HFF-Myc (cell line): Measurements from ENCODE around the gene EFR3B.
"Not testable (repeated sequence)": the region's sequence is repeated elsewhere in the genome, so short reads cannot be mapped to it uniquely, and the experiment has no call there.

Experiments
- DNase-seq: peaks from one replicate; pipeline ENCODE4 v3.0.0-alpha.2; 2011; ENCODE audit warnings: low read depth; ENCODE audit errors: extremely low read depth
- H3K4me3 ChIP-seq: replicated peaks from 2 replicates; pipeline ENCODE4 v1.5.1; 2011; ENCODE audit warnings: low read depth, mild to moderate bottlenecking, control low read depth, low read length
- TF ChIP-seq, protein P1 (sequence below): IDR thresholded peaks from 2 replicates; pipeline ENCODE4 v1.5.1; 2012; ENCODE audit warnings: mild to moderate bottlenecking, low read depth, low read length, control low read depth; ENCODE audit errors: missing control alignments

The EFR3B gene

GRCh38 chr2:25115902-25116301 lies 74.0 kb downstream of the EFR3B start:
- DNase-seq = no peak
- no peak overlapping the region for H3K4me3 ChIP-seq
- TF ChIP-seq, protein P1, sequence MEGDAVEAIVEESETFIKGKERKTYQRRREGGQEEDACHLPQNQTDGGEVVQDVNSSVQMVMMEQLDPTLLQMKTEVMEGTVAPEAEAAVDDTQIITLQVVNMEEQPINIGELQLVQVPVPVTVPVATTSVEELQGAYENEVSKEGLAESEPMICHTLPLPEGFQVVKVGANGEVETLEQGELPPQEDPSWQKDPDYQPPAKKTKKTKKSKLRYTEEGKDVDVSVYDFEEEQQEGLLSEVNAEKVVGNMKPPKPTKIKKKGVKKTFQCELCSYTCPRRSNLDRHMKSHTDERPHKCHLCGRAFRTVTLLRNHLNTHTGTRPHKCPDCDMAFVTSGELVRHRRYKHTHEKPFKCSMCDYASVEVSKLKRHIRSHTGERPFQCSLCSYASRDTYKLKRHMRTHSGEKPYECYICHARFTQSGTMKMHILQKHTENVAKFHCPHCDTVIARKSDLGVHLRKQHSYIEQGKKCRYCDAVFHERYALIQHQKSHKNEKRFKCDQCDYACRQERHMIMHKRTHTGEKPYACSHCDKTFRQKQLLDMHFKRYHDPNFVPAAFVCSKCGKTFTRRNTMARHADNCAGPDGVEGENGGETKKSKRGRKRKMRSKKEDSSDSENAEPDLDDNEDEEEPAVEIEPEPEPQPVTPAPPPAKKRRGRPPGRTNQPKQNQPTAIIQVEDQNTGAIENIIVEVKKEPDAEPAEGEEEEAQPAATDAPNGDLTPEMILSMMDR = no peak

- no peak for DNase-seq
- H3K4me3 ChIP-seq = no peak overlapping the region
- TF ChIP-seq, protein P1 = no peak
Measured at GRCh38 chr2:25116956-25117355, 75.1 kb downstream of the EFR3B start.

GRCh38 chr2:25119263-25119662 lies 77.4 kb downstream of the EFR3B start:
- H3K4me3 ChIP-seq = no peak overlapping the region
- TF ChIP-seq, protein P1 = no peak
- DNase-seq = no peak

DNA sequence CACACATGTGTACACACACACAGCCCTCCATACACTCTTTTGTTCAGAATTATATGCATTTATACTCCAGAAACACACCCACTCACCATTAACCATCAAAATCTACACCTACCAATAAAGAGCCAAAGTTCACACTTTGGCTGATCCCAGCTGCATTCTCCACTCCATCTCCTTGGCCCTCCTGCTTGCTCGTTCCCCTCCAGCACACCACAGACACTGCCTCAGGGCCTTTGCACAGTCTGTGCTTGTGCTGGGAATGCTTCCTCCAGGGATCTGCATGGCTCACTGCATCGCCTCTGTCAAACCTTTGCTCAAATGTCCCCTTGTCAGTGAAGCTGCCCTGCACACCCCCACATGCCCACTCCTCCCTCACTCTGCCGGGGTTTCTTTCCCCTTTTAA lies 80.5 kb downstream of the EFR3B start:
- TF ChIP-seq, protein P1 = no peak
- H3K4me3 ChIP-seq = no peak overlapping the region
- no peak for DNase-seq

DNA sequence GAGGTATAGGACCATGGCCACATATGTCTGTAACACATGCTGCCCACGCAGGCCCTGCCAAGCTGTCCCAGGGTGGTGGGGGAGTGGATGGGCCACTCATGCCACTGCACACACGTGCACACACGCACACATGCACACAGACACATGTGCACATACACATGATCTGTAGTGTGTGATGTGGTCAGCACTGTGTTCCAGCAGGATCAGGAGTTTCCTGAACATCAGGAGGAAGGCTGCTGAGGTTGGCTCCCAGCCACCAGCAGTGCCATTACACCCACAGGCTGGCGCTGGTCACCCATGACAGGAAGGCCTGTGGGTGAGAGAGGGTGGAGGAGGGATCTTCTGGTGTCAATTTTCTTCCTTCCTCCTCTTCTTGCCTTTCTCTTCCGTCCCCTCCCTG lies 81.8 kb downstream of the EFR3B start:
- TF ChIP-seq, protein P1 = no peak
- H3K4me3 ChIP-seq = no peak overlapping the region
- DNase-seq = no peak

GRCh38 chr2:25125189-25125588 lies 83.3 kb downstream of the EFR3B start:
- no peak overlapping the region for H3K4me3 ChIP-seq
- TF ChIP-seq, protein P1 = no peak
- DNase-seq = no peak

DNA sequence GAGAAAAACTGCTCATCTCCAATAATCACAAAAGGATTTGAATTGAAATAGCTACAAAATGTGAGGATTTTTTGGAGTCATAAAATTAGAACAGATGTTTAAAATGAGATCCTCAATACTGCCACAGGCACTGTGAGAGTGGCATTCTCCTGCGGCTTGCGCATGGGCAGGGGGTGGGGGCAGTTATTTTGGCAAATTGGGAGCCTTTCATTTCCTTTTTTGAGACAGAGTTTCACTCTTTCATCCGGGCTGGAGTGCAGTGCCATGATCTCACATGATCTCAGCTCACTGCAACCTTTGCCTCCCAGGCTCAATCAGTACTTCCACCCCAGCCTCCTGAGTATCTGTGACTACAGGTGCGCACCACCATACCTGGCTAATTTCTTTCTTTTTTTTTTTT lies 84.1 kb downstream of the EFR3B start:
- DNase-seq = no peak
- TF ChIP-seq, protein P1 = no peak
- H3K4me3 ChIP-seq = no peak overlapping the region

- H3K4me3 ChIP-seq, DNase-seq: not testable (repeated sequence)
Measured at GRCh38 chr2:25127071-25127470, 85.2 kb downstream of the EFR3B start.
